MM.1S (cell line): ENCODE measurements around the gene OXT.

Experiments
- EZH2 ChIP-seq: fragments of 300-600 bp; sonication (generic); optimal IDR thresholded peaks from 2 replicates; pipeline ENCODE3; 2017; ENCODE audit warnings: low read depth, mild to moderate bottlenecking, antibody characterized with exemption, low read length, mixed read lengths
- TF ChIP-seq, protein P1 (sequence below): fragments of 300-600 bp; sonication (generic); IDR thresholded peaks from 2 replicates; pipeline ENCODE4 v1.5.1; 2016; ENCODE audit warnings: antibody characterized with exemption, low read length, mixed read lengths

GRCh38 chr20:3121271-3121911, 50.0 kb downstream of the OXT start:
- TF ChIP-seq, protein P1, sequence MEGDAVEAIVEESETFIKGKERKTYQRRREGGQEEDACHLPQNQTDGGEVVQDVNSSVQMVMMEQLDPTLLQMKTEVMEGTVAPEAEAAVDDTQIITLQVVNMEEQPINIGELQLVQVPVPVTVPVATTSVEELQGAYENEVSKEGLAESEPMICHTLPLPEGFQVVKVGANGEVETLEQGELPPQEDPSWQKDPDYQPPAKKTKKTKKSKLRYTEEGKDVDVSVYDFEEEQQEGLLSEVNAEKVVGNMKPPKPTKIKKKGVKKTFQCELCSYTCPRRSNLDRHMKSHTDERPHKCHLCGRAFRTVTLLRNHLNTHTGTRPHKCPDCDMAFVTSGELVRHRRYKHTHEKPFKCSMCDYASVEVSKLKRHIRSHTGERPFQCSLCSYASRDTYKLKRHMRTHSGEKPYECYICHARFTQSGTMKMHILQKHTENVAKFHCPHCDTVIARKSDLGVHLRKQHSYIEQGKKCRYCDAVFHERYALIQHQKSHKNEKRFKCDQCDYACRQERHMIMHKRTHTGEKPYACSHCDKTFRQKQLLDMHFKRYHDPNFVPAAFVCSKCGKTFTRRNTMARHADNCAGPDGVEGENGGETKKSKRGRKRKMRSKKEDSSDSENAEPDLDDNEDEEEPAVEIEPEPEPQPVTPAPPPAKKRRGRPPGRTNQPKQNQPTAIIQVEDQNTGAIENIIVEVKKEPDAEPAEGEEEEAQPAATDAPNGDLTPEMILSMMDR = no peak
- no peak for TF ChIP-seq EZH2
